Measurements from ENCODE around the gene C2orf15. TPM values are rescaled to one million over a fixed set of nuclear protein-coding genes. Genes with fewer than 3 reads are reported as not detected.
"Not testable (repeated sequence)": the region's sequence is repeated elsewhere in the genome, so short reads cannot be mapped to it uniquely, and the experiment has no call there.

C2orf15 gene
- total RNA-seq, 2 donors from 2014 or later, result 3.9 TPM; not detected in 1

DNA sequence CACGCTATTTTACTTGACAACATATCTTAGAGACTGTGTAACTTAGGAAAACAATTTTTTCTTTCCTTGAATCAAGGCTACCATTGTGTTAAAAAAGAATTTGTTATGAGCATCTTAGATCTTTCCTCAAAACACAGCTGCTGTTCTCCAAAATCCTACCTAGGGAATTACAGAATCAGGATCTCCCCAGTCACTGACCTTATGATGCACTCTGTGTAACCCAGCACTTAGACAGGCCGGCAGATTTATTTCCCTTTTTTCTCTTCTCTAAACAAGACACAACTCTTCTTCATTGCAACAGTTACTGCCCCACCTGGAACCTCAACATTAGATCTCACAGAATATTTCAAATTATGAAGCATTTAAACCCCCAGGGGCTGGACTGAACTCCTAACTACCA lies 13.5 kb upstream of the C2orf15 start:
- DNase-seq, result no peak
- WGBS, 2 donors, result 89 to 94% methylated on average over 2 of the region's 2 CpGs
- H3K36me3 ChIP-seq (replicated peaks in 1 of 2; ENCODE audit: insufficient read depth in 1 of 2, low read depth in 2 of 2), result no peaks in the 10 kb centered on the region
- no peak for ATAC-seq
- H3K9me3 ChIP-seq, result peaks cover 0 to 5% (median 0%) of the 10 kb centered on the region in 3 donors
- no peak overlapping the region for H3K4me3 ChIP-seq
- no peaks in the 10 kb centered on the region for H3K4me1 ChIP-seq
- H3K27ac ChIP-seq, result no peak overlapping the region
- no peaks in the 10 kb centered on the region for H3K27me3 ChIP-seq
- TF ChIP-seq POLR2A (IDR thresholded peaks at IDR 0.05), result no peak
- TF ChIP-seq CTCF (IDR thresholded peaks at IDR 0.05), result no peak
- intact Hi-C loops (cut with DNase I), result no loop called here

- intact Hi-C loops (cut with DNase I); H3K27me3 ChIP-seq; H3K4me1 ChIP-seq; H3K9me3 ChIP-seq; H3K4me3 ChIP-seq; ATAC-seq; H3K27ac ChIP-seq; DNase-seq; H3K36me3 ChIP-seq (replicated peaks in 1 of 2; ENCODE audit: insufficient read depth in 1 of 2, low read depth in 2 of 2): not testable (repeated sequence)
- 92% methylated on average over 1 to 2 of the region's 2 CpGs for WGBS, 2 donors
Measured at GRCh38 chr2:99135044-99135556, 6.4 kb upstream of the C2orf15 start.

DNA sequence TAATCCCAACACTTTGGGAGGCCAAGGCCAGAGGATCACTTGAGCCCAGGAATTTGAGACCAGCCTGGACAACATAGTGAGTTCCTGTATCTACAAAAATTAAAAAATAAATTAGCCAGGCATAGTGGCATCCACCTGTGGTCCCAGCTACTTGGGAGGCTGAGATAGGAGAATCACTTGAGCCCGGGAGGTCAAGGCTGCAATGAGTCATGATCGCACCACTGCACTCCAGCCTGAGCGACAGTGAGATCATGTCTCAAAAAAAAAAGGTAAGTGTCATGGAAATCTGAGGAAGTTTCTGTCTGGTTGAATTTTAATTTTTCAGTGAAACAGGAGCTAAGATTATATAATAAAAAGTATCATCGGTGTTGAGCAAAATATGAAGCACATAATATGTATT lies 2.5 kb upstream of the C2orf15 start:
- peaks cover 15% of the 10 kb centered on the region for H3K4me1 ChIP-seq
- no peaks in the 10 kb centered on the region for H3K9me3 ChIP-seq
- H3K27me3 ChIP-seq, result no peaks in the 10 kb centered on the region
- WGBS, 2 donors, result 86 to 87% methylated on average over 4 of the region's 4 CpGs
- no peaks in the 10 kb centered on the region for H3K36me3 ChIP-seq (replicated peaks in 1 of 2; ENCODE audit: insufficient read depth in 1 of 2, low read depth in 2 of 2)
- no peak for TF ChIP-seq CTCF (IDR thresholded peaks at IDR 0.05)
- no peak for TF ChIP-seq POLR2A (IDR thresholded peaks at IDR 0.05)
- H3K27ac ChIP-seq, result no peak overlapping the region
- intact Hi-C loops (cut with DNase I), result no loop called here
- no peak for ATAC-seq
- no peak for DNase-seq
- H3K4me3 ChIP-seq, result no peak overlapping the region

DNA sequence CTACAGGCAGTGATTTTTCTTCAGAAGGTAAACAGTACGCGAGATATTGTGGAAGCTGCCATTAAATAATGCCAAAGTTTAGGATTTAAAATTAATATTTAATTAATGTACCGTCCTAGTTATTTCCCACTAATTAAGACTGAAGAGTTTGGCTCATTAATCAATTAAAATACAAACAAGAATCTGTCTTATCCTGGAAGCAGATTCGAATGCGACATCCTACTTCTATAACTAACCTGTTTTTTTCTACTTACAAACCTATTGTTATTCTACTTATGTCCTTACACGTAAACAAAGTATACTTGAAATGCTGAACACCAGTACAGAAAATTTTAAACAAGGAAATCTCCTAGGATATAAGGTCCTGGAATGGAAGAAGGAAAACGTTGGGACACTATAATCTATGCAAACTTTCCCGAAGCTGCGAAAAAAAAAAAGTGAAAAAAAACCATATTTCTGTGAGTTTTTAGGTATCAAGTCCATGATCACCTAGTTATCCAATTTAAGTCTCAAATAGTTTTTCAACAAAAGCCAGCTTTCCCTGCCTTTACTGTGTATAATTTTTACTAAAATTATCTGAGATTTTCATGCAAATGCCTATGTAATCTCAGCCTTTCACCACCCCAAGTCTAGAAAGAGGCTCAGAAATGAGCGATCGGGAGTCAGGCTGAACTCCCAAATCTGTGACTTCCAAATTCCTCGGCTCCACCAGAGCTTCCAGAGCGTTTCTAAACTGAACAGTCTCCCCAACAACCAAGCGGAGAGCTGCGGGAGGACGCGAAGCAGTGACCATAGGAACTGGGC lies 1.2 kb upstream of the C2orf15 start:
- TF ChIP-seq POLR2A (IDR thresholded peaks at IDR 0.05), result no peak
- Histone ChIP-seq H3K36me3 (replicated peaks in 1 of 2; ENCODE audit: insufficient read depth in 1 of 2, low read depth in 2 of 2) (no peaks in the 10 kb centered on the region), H3K4me1 (peaks cover 15% of the 10 kb centered on the region), H3K27ac (peak overlapping the region; percentile 88 to 97 (median 96)), H3K9me3 (no peaks in the 10 kb centered on the region), H3K4me3 (peak overlapping the region; percentile 64 to 94), H3K27me3 (no peaks in the 10 kb centered on the region)
- DNase-seq, result no peak
- WGBS, 2 donors, result 7 to 9% methylated on average over 17 of the region's 17 CpGs
- ATAC-seq, result no peak
- intact Hi-C loops (cut with DNase I), result no loop called here

DNA sequence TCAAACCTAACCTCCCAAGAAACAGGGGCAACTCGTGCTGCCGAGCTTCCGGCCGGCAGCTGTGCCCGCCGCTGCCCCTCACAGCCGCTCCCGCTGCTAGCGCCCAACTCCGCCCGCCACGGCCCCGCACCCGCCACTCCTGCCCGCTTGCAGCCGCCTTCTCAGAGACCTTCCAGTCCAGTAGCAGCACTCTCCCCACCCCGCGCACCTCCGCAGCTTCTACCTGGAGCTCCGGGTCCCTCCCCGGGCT lies 722 bp upstream of the C2orf15 start:
- TF ChIP-seq POLR2A (IDR thresholded peaks at IDR 0.05), result peak in 1 of 3 donors; percentile 85
- no peak for TF ChIP-seq CTCF (IDR thresholded peaks at IDR 0.05)
- H3K4me3 ChIP-seq, result peak overlapping the region; percentile 64 to 94
- no peaks in the 10 kb centered on the region for H3K9me3 ChIP-seq
- H3K27ac ChIP-seq, result peak overlapping the region; percentile 88 to 97 (median 96)
- no peaks in the 10 kb centered on the region for H3K27me3 ChIP-seq
- H3K36me3 ChIP-seq (replicated peaks in 1 of 2; ENCODE audit: insufficient read depth in 1 of 2, low read depth in 2 of 2), result no peaks in the 10 kb centered on the region
- WGBS, 2 donors, result 1% methylated on average over 16 to 21 of the region's 21 CpGs
- ATAC-seq, result peak; percentile 45
- no peak for DNase-seq
- intact Hi-C loops (cut with DNase I), result no loop called here
- peaks cover 15% of the 10 kb centered on the region for H3K4me1 ChIP-seq

DNA sequence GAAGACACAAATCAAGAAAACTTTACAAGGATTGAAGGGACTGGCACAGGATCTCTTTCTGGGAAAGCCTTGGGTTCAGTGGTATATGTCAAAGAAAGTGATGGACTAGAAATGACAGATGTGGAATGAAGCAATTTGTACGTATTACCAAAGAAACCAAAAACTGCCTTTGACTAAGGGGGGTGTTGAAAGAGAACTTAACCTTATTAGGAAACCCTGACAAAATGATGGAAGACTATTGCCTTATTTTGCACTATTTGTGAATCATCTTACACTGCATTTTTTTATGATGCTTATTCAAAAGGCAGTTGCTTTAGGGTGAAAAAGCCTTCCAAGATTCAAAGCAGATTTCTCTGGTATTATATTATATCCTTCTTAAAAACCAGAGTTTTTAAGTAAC lies 9.2 kb downstream of the C2orf15 start:
- 76 to 88% methylated on average over 1 of the region's 1 CpG for WGBS, 2 donors
- Histone ChIP-seq H3K4me3 (no peak overlapping the region), H3K27me3 (no peaks in the 10 kb centered on the region), H3K27ac (no peak overlapping the region), H3K4me1 (peaks cover 18% of the 10 kb centered on the region), H3K36me3 (replicated peaks in 1 of 2; ENCODE audit: insufficient read depth in 1 of 2, low read depth in 2 of 2) (no peaks in the 10 kb centered on the region), H3K9me3 (no peaks in the 10 kb centered on the region)
- DNase-seq, result no peak
- intact Hi-C loops (cut with DNase I), result no loop called here
- TF ChIP-seq CTCF (IDR thresholded peaks at IDR 0.05), result no peak
- TF ChIP-seq POLR2A (IDR thresholded peaks at IDR 0.05), result no peak
- no peak for ATAC-seq
